ENCODE measurements around the gene NPAS3.

DNA sequence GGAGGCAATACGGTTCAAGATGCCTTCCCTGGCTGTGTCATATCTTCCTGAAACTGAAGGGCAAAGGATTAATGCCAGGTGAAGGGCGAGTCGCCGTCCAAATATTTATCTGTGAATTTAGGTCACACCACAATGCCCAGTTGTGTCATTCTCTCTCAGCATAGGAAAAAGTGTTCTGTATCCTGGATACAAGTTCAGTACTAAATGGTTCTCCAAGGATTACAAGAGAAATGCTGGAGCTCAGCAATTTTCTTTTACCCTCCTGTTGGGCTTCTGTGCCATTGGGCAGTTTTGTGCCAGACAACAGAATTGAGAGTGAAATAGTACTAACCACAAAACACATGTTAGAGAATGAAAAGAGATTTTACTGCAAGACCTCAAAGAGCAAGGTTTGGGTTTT lies 518.3 kb downstream of the NPAS3 start:
- TF ChIP-seq POLR2A (IDR thresholded peaks at IDR 0.05; ENCODE audit: low read length) (no peak), GATA1 (IDR thresholded peaks at IDR 0.05; ENCODE audit: low read depth, low read length) (no peak)

All from erythroblast (primary cell).